ENCODE measurements around the gene TBC1D10B. TPM values are rescaled to one million over a fixed set of nuclear protein-coding genes. Genes with fewer than 3 reads are reported as not detected.

TBC1D10B gene
- total and polyA plus RNA-seq, 9 of the 15 experiments (the other 6 are each of a cell fraction or from before 2014, with no cell fraction given), result 2.2 to 55.4 (median 17.5) TPM

DNA sequence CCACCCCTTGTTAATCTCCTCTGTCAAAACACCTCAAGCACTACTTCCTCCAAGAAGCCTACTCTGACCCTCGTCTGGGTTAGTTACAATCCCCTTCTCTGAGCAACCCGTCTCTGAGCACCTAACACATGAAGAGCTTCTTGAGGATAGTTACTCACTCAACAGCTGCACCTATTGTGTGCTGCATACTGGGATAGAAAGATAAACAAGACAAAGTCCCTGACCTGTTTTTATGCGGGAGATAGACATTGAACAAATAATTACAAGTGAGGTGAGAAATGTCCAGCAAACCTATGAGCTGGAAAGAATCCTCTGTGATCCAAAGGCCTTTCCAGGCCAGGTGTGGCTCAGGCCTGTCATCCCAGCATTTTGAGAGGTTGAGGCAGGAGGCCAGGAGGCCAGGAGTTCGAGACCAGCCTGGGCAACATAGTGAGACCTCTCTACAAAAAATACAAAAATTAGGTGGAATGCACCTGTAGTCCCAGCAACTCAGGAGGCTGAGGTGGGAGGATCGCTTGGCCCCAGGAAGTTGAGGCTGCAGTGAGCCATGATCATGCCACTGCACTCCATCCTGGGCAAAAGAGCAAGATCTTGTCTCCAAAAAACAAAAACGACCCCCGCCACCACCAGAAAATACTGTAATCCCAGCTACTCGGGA, 31.6 kb upstream of the TBC1D10B start:
- H4K20me1 ChIP-seq (replicated peaks; ENCODE audit: control insufficient read depth, insufficient read depth, low read length), result no peaks in the 10 kb centered on the region
- 54% methylated on average over 8 of the region's 8 CpGs for WGBS (ENCODE audit: insufficient coverage, low coverage, missing lambda C conversion rate)
- H3K9me1 ChIP-seq (ENCODE audit: control insufficient read depth, insufficient read depth, low read length), result no peaks in the 10 kb centered on the region
- H3K27me3 ChIP-seq (ENCODE audit: control insufficient read depth in 2 of 2, insufficient read depth in 2 of 2, low read length in 2 of 2), result no peaks in the 10 kb centered on the region
- in situ Hi-C loops (cut with MboI), result loop anchor here (10.0 kb wide), 1 partner anchor 207 kb away; the partner anchor contains the start of genes BOLA2B, SLX1A and SULT1A3
- H3K4me3 ChIP-seq, result no peak overlapping the region
- BruUV-seq (replicated peaks), result no TSS peak
- no peak overlapping the region for H3K27ac ChIP-seq (ENCODE audit: extremely low read depth, low read depth, low read length)
- POLR2A ChIA-PET, result interaction anchor here (0.7 to 0.9 kb wide), 3 partner anchors 14 to 47 kb away, joined by 3 to 4 read pairs (median 3); partner anchors contain the start of gene CD2BP2
- DNase-seq (ENCODE audit: extremely low read depth in 1 of 4, low spot score in 3 of 4) (peak in 1 of 4 experiments; percentile 30), FAIRE-seq (no peak), ATAC-seq (no peak)
- no peaks in the 10 kb centered on the region for H3K79me2 ChIP-seq (ENCODE audit: control insufficient read depth, insufficient read depth, low read length)
- TF ChIP-seq ZNF57 (CRISPR knock-in tag; IDR thresholded peaks at IDR 0.05) (no peak), TFAM (CRISPR knock-in tag; conservative IDR thresholded peaks at IDR 0.05) (no peak), NFYB (IDR thresholded peaks at IDR 0.05; ENCODE audit: extremely low read depth, insufficient read length) (no peak), ILK (tag; IDR thresholded peaks at IDR 0.05; ENCODE audit: borderline replicate concordance, low read depth) (no peak)
- CTCF ChIA-PET (ENCODE audit: low intra/inter-chr PET ratio), result no interaction called here
- no peak overlapping the region for H3K4me2 ChIP-seq (ENCODE audit: insufficient read depth, low read length)
- H3K9me3 ChIP-seq (replicated peaks; ENCODE audit: control insufficient read depth, insufficient read depth, low read depth, low read length), result no peaks in the 10 kb centered on the region
- intact Hi-C loops (cut with micrococcal nuclease), result no loop called here
- peak overlapping the region; percentile 16; the same call in 1 of the 2 replicates for H2AFZ ChIP-seq (ENCODE audit: low read depth, low read length)
- H3K4me1 ChIP-seq (replicated peaks in 1 of 2; ENCODE audit: control insufficient read depth in 2 of 2, insufficient read depth in 2 of 2, low read length in 2 of 2), result peaks cover 21 to 44% of the 10 kb centered on the region in 2 experiments; a peak in 4 of 5 replicates
- H3K9ac ChIP-seq (ENCODE audit: insufficient read depth in 1 of 2, low read depth in 2 of 2, low read length in 2 of 2), result peak overlapping the region; percentile 1 to 18; a peak in 2 of 4 replicates
- H3K36me3 ChIP-seq (ENCODE audit: control insufficient read depth, insufficient read depth, low read length), result peaks cover 20% of the 10 kb centered on the region; the same call in 2 of the 3 replicates

Data from K562 (cell line).